ENCODE measurements around the gene PARK7.

- TF ChIP-seq, protein P1, sequence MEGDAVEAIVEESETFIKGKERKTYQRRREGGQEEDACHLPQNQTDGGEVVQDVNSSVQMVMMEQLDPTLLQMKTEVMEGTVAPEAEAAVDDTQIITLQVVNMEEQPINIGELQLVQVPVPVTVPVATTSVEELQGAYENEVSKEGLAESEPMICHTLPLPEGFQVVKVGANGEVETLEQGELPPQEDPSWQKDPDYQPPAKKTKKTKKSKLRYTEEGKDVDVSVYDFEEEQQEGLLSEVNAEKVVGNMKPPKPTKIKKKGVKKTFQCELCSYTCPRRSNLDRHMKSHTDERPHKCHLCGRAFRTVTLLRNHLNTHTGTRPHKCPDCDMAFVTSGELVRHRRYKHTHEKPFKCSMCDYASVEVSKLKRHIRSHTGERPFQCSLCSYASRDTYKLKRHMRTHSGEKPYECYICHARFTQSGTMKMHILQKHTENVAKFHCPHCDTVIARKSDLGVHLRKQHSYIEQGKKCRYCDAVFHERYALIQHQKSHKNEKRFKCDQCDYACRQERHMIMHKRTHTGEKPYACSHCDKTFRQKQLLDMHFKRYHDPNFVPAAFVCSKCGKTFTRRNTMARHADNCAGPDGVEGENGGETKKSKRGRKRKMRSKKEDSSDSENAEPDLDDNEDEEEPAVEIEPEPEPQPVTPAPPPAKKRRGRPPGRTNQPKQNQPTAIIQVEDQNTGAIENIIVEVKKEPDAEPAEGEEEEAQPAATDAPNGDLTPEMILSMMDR (IDR thresholded peaks at IDR 0.05; ENCODE audit: low read depth, low read length, poor library complexity, severe bottlenecking): no peak
- TF ChIP-seq EZH2phosphoT487 (IDR thresholded peaks at IDR 0.05; ENCODE audit: borderline replicate concordance, low read length): no peak
These were observed 44.8 kb downstream of the PARK7 start for GRCh38 chr1:8006037-8006963.

Measured in DOHH2 (cell line).